Esophagus muscularis mucosa (tissue), 3 donors: ENCODE measurements around the gene TCP10L.

Experiments
- CTCF ChIP-seq, 3 experiments: fragments of 200-600 bp in 2 of 3; fragments of 450-650 bp in 1 of 3; sonication (generic) in 2 of 3; IDR thresholded peaks; one replicate each; pipeline ENCODE4 v1.5.1; 2017 to 2019; ENCODE audit warnings: antibody characterized with exemption in 3 of 3, mild to moderate bottlenecking in 2 of 3, moderate library complexity in 1 of 3
- POLR2A ChIP-seq: fragments of 450-650 bp; IDR thresholded peaks from one replicate; pipeline ENCODE4 v1.6.1; 2017; ENCODE audit warnings: antibody characterized with exemption, moderate library complexity, mild to moderate bottlenecking, low read depth

GRCh38 chr21:32574946-32575925 lies 10.1 kb downstream of the TCP10L start:
- TF ChIP-seq CTCF (IDR thresholded peaks at IDR 0.05) (no peak), POLR2A (no peak)
